OCI-LY3 (cell line): ENCODE measurements around the gene SLC6A13.

Source experiments
- CTCF ChIP-seq: fragments of 200-600, 300-600 bp; sonication (generic); IDR thresholded peaks from 2 replicates; pipeline ENCODE4 v1.5.1; 2014; ENCODE audit warnings: antibody characterized with exemption, low read length, low read depth
- EZH2phosphoT487 ChIP-seq: fragments of 200-600 bp; shearing (Covaris generic); IDR thresholded peaks from 2 replicates; pipeline ENCODE4 v1.6.1; 2018; ENCODE audit warnings: antibody characterized with exemption, mixed run types, low read depth

GRCh38 chr12:195156-195555, 67.5 kb downstream of the SLC6A13 start:
- TF ChIP-seq EZH2phosphoT487 (no peak), CTCF (no peak)
